Anterior cingulate cortex (tissue), 58 donors: ENCODE results near the gene COP1.
"Not testable (repeated sequence)": the region's sequence is repeated elsewhere in the genome, so short reads cannot be mapped to it uniquely, and the experiment has no call there.

Experiments
- DNase-seq, 58 donors: peaks; one replicate each; lab custom pipeline; 2025; lab: John Stamatoyannopoulos, UW

The COP1 gene

DNA sequence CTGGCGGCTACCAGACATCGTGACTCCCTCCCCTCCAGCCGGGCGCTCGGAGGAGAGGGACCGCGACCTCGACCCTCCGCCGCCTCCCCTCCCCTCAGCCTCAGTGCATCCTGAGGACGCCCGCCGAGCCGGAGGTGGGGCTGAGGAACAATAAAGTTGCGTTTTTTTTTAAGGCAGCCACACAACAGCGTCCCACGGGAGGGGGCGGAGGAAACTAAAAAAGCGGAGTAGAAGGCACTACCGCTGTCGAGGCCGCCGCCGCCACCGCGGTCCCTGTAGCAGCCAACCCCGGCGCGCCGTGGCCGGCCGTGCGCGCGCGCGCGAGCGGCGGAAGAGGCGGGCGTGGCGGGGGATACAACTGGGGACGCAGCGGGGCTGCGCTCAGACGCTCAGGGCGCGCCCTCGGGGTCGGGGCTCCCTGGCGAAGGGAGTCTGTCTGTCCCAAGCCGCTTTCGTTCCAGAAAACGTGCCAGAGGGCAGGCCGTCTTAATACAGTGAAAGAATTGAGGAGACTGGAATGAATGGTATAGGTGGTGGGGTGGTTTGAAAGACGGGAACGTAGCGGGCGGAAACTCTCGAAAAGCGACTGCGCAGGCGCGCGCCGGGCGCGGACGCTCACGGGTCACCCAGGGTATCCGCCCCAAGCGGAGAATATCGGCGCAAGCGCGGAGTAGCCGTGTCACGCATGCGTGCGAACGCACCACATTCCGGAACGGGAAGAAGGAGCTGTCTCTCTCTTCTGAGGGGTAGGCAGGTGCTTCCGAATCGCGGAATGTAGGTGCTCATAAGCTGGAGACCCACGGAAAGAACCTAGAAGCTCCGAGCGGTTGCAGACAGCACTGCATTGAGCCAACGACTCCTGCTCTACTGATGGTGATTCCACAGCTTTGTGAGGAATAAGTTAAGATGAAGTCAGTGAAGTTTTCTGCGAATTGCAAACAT, at the start of gene COP1:
TSS of gene COP1 (minus strand) at position 326 of the 942 bp plus-strand sequence. CDS start at position 18, 308 bp downstream.
- peak; percentile 58 to 99 (median 94) for DNase-seq

DNA sequence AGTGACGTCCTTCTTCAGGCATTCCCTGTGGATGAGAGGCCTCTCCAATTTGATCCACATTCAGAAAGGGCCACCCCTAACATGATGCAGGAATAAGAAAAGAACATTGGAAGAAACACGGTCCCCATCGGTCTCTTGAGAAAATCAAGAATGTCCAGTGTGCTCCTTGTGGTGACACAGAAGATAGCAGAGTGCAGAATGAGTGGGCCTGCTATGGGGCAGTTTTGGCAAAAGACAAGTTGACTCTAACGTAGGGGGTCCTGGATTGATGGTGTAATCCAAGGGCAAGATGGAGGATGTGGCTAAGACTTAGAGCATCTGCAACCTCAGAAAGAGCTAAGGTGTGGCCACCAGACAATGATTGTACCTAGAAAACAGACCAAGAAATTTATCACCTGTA, 45.1 kb upstream of the COP1 start:
- DNase-seq, result no peak

DNA sequence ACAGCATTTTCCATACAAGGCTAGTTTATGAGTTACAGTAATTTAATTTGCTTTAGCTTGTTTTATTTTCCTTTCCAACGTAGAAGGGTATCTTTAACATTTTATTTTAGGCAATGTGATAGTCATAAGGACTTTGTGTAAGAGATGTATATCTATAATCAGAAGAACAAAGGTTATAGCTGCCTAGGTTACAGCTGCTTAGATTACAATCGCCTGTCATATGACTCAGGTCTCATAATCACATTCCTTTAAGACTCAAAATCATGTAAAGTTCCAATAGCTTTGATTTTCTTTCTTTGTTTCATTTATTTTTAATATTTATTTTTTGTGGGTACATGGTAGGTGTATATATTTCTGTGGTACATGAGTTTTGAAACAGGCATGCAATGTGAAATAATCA, 37.8 kb upstream of the COP1 start:
- DNase-seq, result no peak

DNA sequence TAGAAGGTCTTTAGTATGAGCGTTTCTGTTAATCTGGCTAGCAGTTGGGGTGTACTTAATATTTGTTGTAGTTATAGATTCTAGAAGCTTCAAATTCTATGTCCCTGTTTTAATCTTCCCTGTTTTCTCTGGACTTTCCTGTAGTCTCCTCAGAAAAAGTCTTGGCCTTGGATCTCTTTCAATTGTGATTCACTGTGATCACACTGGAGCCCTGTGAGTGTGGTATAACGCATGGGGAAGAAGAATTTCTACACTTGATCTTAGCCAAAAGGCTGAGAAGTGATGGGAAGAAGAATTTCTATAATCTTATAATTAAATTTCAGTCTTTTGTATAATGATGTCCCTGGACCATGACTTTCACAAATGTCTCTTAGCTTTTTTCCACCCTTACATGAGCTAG, 36.7 kb upstream of the COP1 start:
- DNase-seq, result no peak

DNA sequence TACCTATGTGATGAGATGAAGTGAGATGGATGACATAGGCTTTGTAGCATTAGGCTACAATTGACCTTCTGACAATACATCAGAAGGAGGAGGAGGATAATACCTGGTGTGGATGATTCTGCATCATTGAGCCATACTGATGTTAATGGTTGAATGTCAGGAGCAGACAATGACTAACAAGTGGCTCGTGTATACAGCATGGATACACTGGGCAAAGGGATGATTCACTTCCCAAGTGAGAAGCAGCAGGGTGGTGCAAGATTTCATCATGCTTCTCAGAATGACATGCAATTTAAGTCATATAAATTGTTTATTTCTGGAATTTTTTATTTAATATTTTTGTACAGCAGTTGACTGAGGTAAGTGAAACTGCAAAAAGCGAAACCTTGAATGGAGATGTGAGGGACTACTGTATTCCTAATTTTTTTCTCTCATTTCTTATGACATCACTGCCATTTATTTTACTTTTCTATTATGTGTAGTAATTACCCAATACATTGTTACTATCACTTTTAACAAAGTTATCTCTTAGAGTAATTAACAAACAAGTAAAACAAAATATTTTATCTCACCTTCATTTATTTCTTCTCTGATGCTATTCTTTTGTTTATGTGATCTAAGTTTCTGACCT, 34.4 kb upstream of the COP1 start:
- no peak for DNase-seq

DNA sequence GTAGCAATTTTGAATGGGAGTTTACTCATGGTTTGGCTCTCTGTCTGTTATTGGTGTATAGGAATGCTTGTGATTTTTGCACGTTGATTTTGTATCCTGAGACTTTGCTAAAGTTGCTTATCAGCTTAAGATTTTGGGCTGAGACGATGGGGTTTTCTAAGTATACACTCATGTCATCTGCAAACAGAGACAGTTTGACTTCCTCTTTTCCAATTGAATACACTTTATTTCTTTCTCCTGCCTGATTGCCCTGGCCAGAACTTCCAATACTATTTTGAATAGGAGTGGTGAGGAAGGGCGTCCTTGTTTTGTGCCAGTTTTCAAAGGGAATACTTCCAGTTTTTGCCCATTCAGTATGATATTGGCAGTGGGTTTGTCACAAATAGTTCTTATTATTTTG, 26.6 kb upstream of the COP1 start:
- DNase-seq, result not testable (repeated sequence)

DNA sequence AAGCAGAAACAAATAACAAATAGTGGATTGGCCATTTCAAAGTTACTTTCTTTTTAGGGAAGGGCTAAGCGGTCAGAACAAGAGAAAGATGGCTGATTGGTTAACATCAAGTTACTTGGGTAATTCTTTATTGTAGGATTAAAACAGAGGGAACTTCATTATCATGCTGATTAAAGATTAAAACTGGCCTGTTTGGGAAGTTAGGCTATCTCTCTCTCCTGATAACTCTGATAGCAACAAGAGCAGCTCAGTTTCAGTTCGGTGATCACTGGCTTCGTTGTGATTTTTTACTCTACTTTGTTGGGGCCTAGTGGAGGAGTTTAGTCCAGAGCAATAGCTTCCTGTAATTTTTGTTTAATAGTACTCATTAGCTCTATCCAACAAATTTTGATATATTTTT, 20.5 kb upstream of the COP1 start:
- no peak for DNase-seq

DNA sequence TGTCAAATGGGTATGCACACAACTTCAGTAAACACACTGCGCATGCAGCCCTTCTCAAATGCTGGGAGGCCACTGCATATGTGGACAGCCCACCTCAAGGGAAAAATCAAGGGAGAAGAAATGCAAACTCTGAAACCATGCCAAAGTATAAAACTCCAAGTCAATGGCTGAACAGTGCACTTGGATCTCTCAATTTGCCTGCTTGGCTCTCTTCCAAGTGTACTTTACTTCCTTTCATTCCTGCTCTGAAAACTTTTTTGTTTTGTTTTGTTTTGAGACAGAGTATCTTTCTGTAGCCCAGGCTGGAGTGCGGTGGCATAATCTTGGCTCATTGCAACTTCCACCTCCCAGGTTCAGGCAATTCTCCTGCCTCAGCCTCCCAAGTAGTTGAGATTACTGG, 18.8 kb upstream of the COP1 start:
- DNase-seq, result no peak

DNA sequence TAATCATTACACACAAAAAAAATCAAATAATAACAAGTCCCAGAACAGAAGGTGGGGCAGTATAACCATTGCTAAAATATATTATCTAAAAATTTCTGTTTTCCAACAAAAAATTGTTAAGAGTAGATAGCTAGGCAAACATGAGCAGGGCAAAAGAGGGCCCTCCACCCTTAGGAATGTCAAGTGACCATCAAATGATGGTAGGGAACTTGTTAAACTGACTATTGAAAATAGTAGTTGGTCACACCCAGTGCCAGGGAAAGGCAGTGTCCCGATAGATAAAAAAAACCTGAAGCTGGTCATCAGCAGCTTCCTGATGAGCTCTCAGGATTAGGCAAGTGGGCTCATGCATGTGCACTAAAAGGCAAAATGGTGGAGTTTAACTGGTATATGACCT, 18.4 kb upstream of the COP1 start:
- DNase-seq, result no peak

DNA sequence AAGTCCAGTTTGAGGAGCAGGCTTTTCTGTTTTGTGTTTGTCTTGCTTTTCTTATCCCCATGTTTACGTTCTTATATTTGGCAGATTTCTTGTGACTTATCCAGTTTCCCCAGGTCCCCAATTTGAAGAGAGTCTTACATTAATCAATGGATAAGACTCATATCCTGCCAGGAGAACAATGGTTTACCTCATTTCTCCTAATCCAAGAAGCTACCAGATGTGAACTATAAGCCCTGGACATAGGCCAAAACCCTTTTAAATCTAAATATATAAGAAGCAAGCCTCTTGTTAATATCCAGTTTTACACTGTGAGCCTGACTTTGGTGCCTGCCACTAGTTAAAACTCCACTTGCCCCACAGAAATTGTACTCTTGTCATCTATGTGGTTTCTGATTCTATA, 15.1 kb upstream of the COP1 start:
- no peak for DNase-seq

DNA sequence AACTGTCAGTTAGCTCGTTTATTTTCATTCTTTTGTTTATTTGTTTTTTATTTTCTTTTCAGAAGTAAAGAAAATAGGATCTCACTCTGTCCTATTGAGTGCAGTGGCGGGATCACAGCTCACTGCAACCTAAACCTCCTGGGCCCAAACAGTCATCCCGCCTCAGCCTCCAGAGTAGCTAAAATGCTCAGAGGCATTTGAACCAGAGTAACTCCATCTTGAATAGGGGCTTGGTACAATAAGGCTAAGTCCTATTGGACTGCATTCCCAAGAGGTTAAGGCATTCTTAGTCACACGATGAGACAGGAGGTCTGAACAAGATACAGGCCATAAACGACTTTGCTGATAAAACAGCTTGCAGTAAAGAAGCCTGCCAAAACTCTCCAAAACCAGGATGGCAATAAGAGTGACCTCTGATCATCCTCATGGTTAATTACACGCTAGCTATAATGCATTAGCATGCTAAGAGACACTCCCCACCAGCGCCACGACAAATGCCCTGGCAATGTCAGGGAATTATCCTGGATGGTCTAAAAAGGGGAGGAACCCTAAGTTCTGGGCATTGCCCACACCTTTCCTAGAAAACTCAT, 13.1 kb upstream of the COP1 start:
- no peak for DNase-seq

DNA sequence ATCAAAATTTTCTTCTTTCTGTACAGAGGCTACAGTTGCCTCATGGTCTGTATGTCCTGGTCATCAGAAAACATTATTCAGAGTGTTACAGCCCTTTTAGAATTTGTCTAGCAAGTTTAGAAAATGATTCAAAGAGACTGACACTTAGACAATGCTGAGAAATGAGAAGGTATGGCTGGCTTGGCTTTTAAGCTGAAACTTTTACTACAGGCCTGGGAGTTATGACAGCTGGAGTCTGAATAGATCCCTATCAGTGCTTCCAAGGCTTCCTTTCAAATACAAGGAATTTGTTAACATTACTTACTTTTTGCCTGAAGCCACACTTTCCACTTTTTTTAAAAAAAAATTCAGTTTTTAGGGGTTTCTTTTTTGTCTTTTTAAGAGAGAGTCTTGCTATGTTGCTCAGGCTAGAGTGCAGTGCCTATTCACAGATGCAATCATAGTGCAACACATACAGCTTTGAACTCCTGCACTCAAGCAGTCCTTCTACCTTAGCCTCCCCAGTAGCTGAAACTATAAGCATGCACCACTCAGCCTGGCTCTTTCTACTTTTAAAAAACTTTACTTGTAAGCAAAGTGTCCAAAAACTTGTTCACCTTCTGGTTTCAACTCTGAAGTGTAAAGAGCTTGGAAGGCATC, 10.5 kb upstream of the COP1 start:
- no peak for DNase-seq

DNA sequence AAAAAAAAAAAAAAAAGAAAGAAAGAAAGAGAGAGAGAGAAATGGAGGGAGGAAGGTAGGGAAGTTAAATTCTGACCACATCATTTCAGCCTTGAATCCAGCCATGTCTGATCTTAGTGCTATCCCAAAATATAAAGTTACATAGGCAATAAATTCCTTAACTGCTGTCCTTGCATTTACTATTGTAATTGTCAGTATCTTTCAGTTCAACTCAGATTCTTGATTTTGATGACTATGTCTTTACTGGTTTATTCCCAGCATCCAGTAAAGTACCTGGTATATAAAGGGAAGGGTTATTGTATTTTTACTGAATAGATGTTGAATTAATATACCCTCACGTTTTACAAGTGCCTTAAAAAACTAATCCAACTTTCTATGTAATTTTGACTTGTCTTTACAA, 8.9 kb upstream of the COP1 start:
- DNase-seq, result no peak

DNA sequence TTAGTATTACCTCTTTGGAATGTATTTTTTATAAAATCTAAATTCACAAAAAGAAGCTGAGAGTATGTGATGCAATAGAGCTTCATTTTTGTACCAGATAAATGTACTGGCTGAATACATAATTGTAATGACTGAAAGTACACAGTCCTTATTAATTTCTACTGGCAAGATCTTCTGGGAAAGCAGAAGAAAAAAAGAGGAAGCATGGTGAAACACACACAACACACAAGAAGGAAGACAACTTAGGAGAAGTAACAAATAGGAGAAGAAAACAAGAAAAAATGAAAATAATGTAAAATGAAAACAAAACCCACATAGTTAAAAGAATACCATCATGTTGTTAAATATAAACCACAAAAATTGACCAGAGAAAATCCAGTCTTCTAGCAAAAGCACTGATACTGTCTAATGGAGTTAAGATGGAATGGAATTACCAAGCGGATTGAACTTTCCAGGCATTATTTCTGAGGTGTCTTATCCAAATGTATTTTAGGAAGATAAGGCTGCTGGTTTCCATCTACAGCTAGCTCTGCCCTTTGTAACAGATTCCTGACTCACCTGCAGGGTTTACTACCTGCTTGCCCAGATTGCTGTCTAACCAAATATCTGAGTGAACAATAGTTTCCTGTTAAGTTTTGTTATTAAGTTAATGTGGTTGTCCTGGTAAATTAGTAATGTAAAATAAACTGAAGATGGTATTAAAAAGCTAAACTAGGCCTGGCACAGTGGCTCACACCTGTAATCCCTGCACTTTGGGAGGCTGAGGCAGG, 4.5 kb upstream of the COP1 start:
- no peak for DNase-seq

DNA sequence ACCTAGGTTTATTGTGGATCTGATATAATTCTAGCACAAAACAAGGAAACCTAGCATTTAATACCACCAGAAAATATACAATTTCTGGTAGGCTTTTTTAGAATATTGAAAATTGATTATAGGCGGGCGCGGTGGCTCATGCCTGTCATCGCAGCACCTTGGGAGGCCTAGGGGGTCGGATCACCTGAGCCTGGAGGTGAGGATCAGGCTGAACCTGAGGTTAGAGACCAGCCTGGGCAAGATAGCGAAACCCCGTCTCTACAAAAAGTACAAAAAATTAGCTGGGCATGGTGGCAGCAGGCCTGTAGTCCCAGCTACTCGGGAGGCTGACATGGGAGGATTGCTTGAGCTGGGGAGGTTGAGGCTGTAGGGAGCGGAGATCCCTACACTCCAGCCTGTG, 948 bp upstream of the COP1 start:
- no peak for DNase-seq

DNA sequence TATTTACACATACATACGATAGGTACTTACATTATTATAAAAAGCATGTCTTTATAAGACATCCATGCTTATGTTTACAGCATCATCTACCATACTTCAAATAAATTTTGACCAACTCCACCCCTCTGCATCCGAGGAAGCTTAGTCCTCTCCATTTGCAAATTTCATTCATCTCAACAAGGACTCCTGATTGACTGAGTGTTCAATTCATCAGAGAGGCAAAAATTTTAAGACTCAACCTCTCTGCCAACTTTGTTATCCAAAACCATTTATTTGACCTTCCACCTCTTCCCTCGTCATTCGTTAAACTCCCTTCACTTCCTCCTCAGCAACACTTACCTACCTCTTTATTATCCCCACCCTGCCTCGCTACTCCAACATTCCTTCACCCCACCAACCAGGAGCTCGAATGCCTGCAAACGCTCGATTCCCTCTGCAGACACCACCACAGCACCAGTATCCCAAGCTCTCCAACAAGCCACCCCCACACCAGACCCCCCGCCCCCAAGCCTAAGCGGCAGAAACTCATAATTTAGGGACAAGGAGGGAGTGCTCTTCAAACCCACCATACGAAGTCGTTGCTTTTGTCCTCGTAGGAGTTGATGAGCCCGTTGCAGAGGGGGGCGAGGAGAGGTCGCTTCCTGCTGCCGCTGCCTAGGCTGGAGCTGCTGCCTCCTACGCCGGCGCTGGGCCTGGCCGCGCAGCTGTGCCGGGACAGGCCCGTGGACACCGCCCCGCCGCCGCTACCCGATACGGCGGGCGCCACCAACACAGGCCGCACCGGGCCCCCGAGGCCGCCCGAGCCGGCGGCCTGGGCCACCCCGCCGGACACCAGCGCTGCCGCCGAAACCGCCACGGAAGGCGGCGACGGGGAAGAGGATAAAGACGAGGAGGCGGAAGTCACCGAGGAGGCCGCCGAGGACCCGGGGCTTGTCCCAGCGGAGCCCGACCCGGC, 803 bp downstream of the COP1 start:
- peak in 34 of 58 donors; percentile 1 to 68 (median 34) for DNase-seq

DNA sequence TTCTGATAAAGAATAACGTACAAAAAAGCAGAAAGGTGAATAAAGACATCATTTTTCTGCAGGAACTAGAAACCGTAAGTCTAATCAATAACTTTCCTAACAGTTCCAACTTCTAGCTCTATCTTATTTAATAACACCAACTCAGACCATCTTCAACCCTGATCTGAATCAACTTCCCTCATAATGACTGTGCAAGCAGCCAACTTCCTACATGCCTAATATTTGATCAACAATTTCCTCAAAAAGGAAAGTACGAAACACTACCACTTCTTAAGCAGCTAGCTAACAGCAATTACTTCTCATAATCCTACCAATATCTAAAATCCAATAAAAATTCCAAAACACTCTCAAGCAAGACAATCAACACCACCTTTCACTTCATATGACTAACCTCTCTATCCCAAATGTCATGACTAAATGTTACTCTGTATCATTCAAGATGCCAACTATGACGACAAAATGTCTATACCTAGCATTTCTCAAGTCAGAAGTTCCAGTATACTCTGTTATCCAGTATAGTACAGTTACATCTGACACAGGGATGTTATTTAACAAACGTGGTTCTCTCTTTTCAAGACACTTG, 1.7 kb downstream of the COP1 start:
- DNase-seq, result no peak

DNA sequence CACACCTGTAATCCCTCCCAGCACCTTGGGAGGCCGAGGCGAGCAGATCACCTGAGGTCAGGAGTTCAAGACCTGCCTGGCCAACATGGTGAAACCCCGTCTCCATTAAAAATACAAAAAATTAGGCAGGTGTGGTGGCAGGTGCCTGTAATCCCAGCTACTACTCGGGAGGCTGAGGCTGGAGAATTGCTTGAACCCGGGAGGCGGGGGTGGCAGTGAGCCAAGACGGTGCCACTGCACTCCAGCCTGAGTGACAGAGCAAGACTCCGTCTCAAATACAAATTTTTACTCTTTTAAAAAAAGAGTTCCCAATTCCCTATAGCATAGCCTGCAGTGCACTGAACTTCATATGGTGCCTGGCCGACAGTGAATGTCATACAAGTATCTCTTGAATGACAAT, 2.4 kb downstream of the COP1 start:
- DNase-seq, result not testable (repeated sequence)

DNA sequence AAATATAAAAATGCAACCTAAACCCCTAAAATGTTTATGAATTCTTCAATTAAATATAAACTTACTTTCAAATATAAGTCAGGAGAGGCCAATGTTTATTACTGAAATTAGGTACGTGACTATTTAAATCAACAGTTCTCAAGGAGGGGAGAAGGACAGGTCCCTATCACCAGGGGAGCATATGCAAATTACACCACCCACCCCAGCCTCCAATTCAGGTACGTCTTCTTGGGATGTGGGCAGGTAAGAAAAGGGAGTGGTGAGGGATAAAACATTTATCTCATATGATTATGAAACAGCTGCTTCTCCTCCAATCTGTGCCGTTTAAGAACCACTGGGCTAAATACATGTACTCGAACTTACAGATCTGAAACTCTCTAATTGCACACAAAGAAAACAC, 3.4 kb downstream of the COP1 start:
- no peak for DNase-seq
